B cell (primary cell): Measurements from ENCODE around the gene ZDHHC1. TPM values are rescaled to one million over a fixed set of nuclear protein-coding genes. Genes with fewer than 3 reads are reported as not detected.

ENCODE experiments used
- ATAC-seq: fragments of 200-7000 bp; cut with Tn5 transposase; one replicate; pipeline ENCODE4 v1.10.0; 2021; ENCODE audit warnings: low read depth, mild to moderate bottlenecking, moderate number of reproducible peaks, moderate library complexity
- CTCF ChIA-PET: fragments of 350-600 bp; sonication (Branson Sonifier 250); formaldehyde crosslinking; loops from one replicate; lab custom pipeline; 2021; ENCODE audit warnings: antibody characterized with exemption, inconsistent platforms; lab: Charles Lee
- POLR2A ChIA-PET: fragments of 350-600 bp; sonication (Branson Sonifier 250); formaldehyde crosslinking; loops from one replicate; lab custom pipeline; 2021; ENCODE audit warnings: antibody characterized with exemption; lab: Charles Lee
- DNase-seq: peaks from one replicate; pipeline ENCODE4 v3.0.0; 2013
- H2AFZ ChIP-seq: 2 replicates; pipeline ENCODE4 v1.6.1; 2012; ENCODE audit warnings: mild to moderate bottlenecking, low read depth, low read length; ENCODE audit not compliant: insufficient read depth, poor library complexity, severe bottlenecking
- H3K27ac ChIP-seq, 2 donors: 1 replicate in 1 of 2; 2 replicates in 1 of 2; pipeline ENCODE4 v1.5.1; 2012 to 2013; ENCODE audit warnings: low read length in 2 of 2, mild to moderate bottlenecking in 2 of 2, moderate library complexity in 1 of 2
- H3K27me3 ChIP-seq, 4 experiments: fragments of 200-600 bp in 1 of 4; sonication (generic) in 1 of 4; replicated peaks in 1 of 4; 1 replicate in 2 of 4; 2 replicates in 2 of 4; pipeline versions ENCODE4 v1.6.1 to v1.7.0; 2013 to 2016; ENCODE audit warnings: low read length in 3 of 4, mild to moderate bottlenecking in 2 of 4, mixed read lengths in 1 of 4, moderate library complexity in 1 of 4; ENCODE audit not compliant: insufficient read depth in 4 of 4, control insufficient read depth in 3 of 4; ENCODE audit errors: control extremely low read depth in 1 of 4
- H3K36me3 ChIP-seq, 2 experiments: replicated peaks in 1 of 2; 1 replicate in 1 of 2; 2 replicates in 1 of 2; pipeline versions ENCODE4 v1.6.1 to v1.7.1; 2013; ENCODE audit warnings: low read length in 1 of 2; ENCODE audit not compliant: insufficient read depth in 2 of 2, control insufficient read depth in 1 of 2; ENCODE audit errors: control extremely low read depth in 1 of 2, extremely low read depth in 1 of 2
- H3K4me1 ChIP-seq, 2 donors: fragments of 200-600 bp in 1 of 2; sonication (generic) in 1 of 2; 1 replicate in 1 of 2; 2 replicates in 1 of 2; pipeline versions ENCODE4 v1.5.1 to v1.6.1; 2013 to 2017; ENCODE audit warnings: low read length in 2 of 2; ENCODE audit not compliant: control insufficient read depth in 2 of 2, insufficient read depth in 2 of 2
- H3K4me2 ChIP-seq: replicated peaks from 2 replicates; pipeline ENCODE3; 2012; ENCODE audit warnings: mild to moderate bottlenecking, low read depth, low read length; ENCODE audit not compliant: poor library complexity, severe bottlenecking
- H3K4me3 ChIP-seq, 5 experiments: fragments of 200-600 bp in 1 of 5; sonication (generic) in 1 of 5; 1 replicate in 3 of 5; 2 replicates in 2 of 5; pipeline versions ENCODE4 v1.5.1 to v1.7.0; 2011 to 2016; ENCODE audit warnings: low read length in 4 of 5, mild to moderate bottlenecking in 4 of 5, low read depth in 2 of 5, control low read depth in 1 of 5, moderate library complexity in 1 of 5; ENCODE audit not compliant: insufficient read depth in 1 of 5; ENCODE audit errors: control extremely low read depth in 1 of 5, extremely low read depth in 1 of 5
- H3K79me2 ChIP-seq: fragments of 200-600 bp; sonication (generic); one replicate; pipeline ENCODE4 v1.6.0; 2016; ENCODE audit warnings: low read length; ENCODE audit not compliant: control insufficient read depth, insufficient read depth
- H3K9ac ChIP-seq: fragments of 200-600 bp; sonication (generic); 2 replicates; pipeline ENCODE4 v1.6.1; 2017; ENCODE audit warnings: mild to moderate bottlenecking, low read length, moderate library complexity
- H3K9me3 ChIP-seq, 3 donors: one replicate each; pipeline versions ENCODE4 v1.6.1 to v1.7.1; 2013; ENCODE audit warnings: low read length in 2 of 3; ENCODE audit not compliant: control insufficient read depth in 2 of 3, insufficient read depth in 1 of 3; ENCODE audit errors: control extremely low read depth in 1 of 3
- H4K20me1 ChIP-seq: 2 replicates; pipeline ENCODE4 v1.6.0; 2012; ENCODE audit warnings: mild to moderate bottlenecking, low read length; ENCODE audit not compliant: insufficient read depth, control insufficient read depth, poor library complexity, severe bottlenecking
- H3K27ac Mint-ChIP-seq: one replicate; pipeline ENCODE4 v1.8.0; 2021; ENCODE audit warnings: mixed read lengths
- H3K27me3 Mint-ChIP-seq: one replicate; pipeline ENCODE4 v1.8.0; 2021; ENCODE audit warnings: mixed read lengths
- H3K4me1 Mint-ChIP-seq: one replicate; pipeline ENCODE4 v1.8.0; 2021; ENCODE audit warnings: mixed read lengths
- H3K4me3 Mint-ChIP-seq: one replicate; pipeline ENCODE4 v1.8.0; 2021; ENCODE audit warnings: mixed read lengths
- H3K9me3 Mint-ChIP-seq: one replicate; pipeline ENCODE4 v1.8.0; 2022; ENCODE audit warnings: mixed read lengths; ENCODE audit not compliant: insufficient read depth
- EZH2 ChIP-seq: IDR thresholded peaks from 2 replicates; pipeline ENCODE4 v1.6.1; 2012; ENCODE audit warnings: borderline replicate concordance, low read depth, mild to moderate bottlenecking, moderate library complexity, low read length; ENCODE audit not compliant: insufficient read depth, poor library complexity, severe bottlenecking
- WGBS: methylation state at CpG from one replicate; pipeline ENCODE4 v1.1.5; 2013; ENCODE audit warnings: missing lambda C conversion rate; ENCODE audit not compliant: insufficient coverage; 5-methylcytosine and 5-hydroxymethylcytosine counted together
- intact Hi-C: fragments of 100-400 bp; cut with micrococcal nuclease; formaldehyde crosslinking; loops from one replicate; pipeline ENCODE4 v1.10.0; 2022
- polyA plus RNA-seq: library from polyadenylated mRNA; depleted of rRNA; stranded (reverse); fragments of >200 nt; gene quantifications from 2 replicates; pipeline ENCODE4 v1.2.3, GENCODE V29; 2012
- total RNA-seq, 2 donors: library from RNA; stranded (reverse); fragments of 120-200 nt in 1 of 2; gene quantifications; 1 replicate in 1 of 2; 2 replicates in 1 of 2; pipeline versions ENCODE4 v1.2.3 to v1.2.4, GENCODE V29; 2013 to 2022
- TF ChIP-seq, protein P1 (sequence below): fragments of 200-600 bp; IDR thresholded peaks from one replicate; pipeline ENCODE4 v1.8.0; 2022; ENCODE audit warnings: antibody characterized with exemption, mild to moderate bottlenecking

Gene ZDHHC1
- total and polyA plus RNA-seq, 2 donors (not counting 1 experiment from before 2014, with no cell fraction given), result 0.58 to 2.8 TPM

GRCh38 chr16:67389911-67390815 is 26.1 kb downstream of the ZDHHC1 start:
- H4K20me1 ChIP-seq, result no peaks in the 10 kb centered on the region
- DNase-seq (peak; percentile 52), ATAC-seq (peak; percentile 26)
- H3K79me2 ChIP-seq, result no peaks in the 10 kb centered on the region
- H3K4me1 ChIP-seq, result peaks cover 32 to 34% of the 10 kb centered on the region in 2 donors
- Mint-ChIP-seq H3K4me1 (peaks cover 26% of the 10 kb centered on the region), H3K27ac (no peak overlapping the region), H3K9me3 (no peaks in the 10 kb centered on the region), H3K27me3 (peaks cover 27% of the 10 kb centered on the region), H3K4me3 (peak overlapping the region; percentile 33)
- no peak overlapping the region for H3K4me3 ChIP-seq
- no peak overlapping the region for H3K27ac ChIP-seq
- peaks cover 0 to 18% (median 0%) of the 10 kb centered on the region in 3 donors for H3K9me3 ChIP-seq
- no peak for TF ChIP-seq EZH2
- TF ChIP-seq, protein P1, sequence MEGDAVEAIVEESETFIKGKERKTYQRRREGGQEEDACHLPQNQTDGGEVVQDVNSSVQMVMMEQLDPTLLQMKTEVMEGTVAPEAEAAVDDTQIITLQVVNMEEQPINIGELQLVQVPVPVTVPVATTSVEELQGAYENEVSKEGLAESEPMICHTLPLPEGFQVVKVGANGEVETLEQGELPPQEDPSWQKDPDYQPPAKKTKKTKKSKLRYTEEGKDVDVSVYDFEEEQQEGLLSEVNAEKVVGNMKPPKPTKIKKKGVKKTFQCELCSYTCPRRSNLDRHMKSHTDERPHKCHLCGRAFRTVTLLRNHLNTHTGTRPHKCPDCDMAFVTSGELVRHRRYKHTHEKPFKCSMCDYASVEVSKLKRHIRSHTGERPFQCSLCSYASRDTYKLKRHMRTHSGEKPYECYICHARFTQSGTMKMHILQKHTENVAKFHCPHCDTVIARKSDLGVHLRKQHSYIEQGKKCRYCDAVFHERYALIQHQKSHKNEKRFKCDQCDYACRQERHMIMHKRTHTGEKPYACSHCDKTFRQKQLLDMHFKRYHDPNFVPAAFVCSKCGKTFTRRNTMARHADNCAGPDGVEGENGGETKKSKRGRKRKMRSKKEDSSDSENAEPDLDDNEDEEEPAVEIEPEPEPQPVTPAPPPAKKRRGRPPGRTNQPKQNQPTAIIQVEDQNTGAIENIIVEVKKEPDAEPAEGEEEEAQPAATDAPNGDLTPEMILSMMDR, result no peak
- ChIA-PET CTCF (no interaction called here), POLR2A (no interaction called here)
- H2AFZ ChIP-seq, result no peak overlapping the region
- 62% methylated on average over 27 of the region's 27 CpGs for WGBS
- no peak overlapping the region for H3K9ac ChIP-seq
- H3K4me2 ChIP-seq, result no peak overlapping the region
- intact Hi-C loops, result loop anchor here (10.0 kb wide), 1 partner anchor 45 kb away; no protein-coding TSS in a partner anchor
- H3K36me3 ChIP-seq, result no peaks in the 10 kb centered on the region
- H3K27me3 ChIP-seq, result peaks cover 0 to 30% (median 25%) of the 10 kb centered on the region in 4 experiments

DNA sequence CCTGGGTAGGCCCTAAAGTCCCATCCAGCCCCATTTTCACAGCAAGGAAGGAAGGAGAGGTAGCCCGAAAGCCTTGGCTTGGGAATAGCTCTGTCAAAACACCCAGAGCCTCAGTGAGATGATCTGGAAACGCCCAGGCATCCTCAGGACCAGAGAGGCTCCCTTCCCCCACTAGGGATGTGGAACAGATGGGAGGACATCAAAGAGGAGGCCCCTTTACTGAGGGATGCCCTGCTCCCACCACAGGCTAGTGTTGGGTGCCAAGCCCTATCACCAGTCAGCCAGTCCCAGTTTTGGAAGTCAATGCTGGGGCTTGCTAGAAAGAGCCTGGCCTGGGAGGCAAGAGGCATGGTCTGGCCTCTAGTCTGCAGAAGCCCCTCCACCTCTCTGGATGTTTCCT is 27.7 kb downstream of the ZDHHC1 start:
- no peak overlapping the region for H3K9ac ChIP-seq
- H3K79me2 ChIP-seq, result no peaks in the 10 kb centered on the region
- no peak overlapping the region for H3K27ac ChIP-seq
- Mint-ChIP-seq H3K4me1 (peaks cover 19% of the 10 kb centered on the region), H3K27me3 (peaks cover 22% of the 10 kb centered on the region), H3K27ac (no peak overlapping the region), H3K9me3 (no peaks in the 10 kb centered on the region), H3K4me3 (no peak overlapping the region)
- 80% methylated on average over 1 of the region's 2 CpGs for WGBS
- H3K36me3 ChIP-seq, result no peaks in the 10 kb centered on the region
- no peak overlapping the region for H3K4me2 ChIP-seq
- DNase-seq (no peak), ATAC-seq (no peak)
- ChIA-PET POLR2A (no interaction called here), CTCF (interaction anchor here (1.0 kb wide), 1 partner anchor 11 kb away, joined by 4 read pairs; no protein-coding TSS in a partner anchor)
- no peaks in the 10 kb centered on the region for H4K20me1 ChIP-seq
- H3K4me1 ChIP-seq, result peaks cover 18 to 19% of the 10 kb centered on the region in 2 donors
- H2AFZ ChIP-seq, result no peak overlapping the region
- intact Hi-C loops, result no loop called here
- H3K9me3 ChIP-seq, result peaks cover 0 to 10% (median 0%) of the 10 kb centered on the region in 3 donors
- no peak for TF ChIP-seq EZH2
- TF ChIP-seq, protein P1, result no peak
- H3K4me3 ChIP-seq, result no peak overlapping the region
- peaks cover 0 to 15% (median 13%) of the 10 kb centered on the region in 4 experiments for H3K27me3 ChIP-seq
